B cell (primary cell): Measurements from ENCODE around the gene LYRM9. TPM values are rescaled to one million over a fixed set of nuclear protein-coding genes. Genes with fewer than 3 reads are reported as not detected.

Experiments
- ATAC-seq: fragments of 200-7000 bp; cut with Tn5 transposase; one replicate; pipeline ENCODE4 v1.10.0; 2021; ENCODE audit warnings: low read depth, mild to moderate bottlenecking, moderate number of reproducible peaks, moderate library complexity
- CTCF ChIA-PET: fragments of 350-600 bp; sonication (Branson Sonifier 250); formaldehyde crosslinking; loops from one replicate; lab custom pipeline; 2021; ENCODE audit warnings: antibody characterized with exemption, inconsistent platforms; lab: Charles Lee
- POLR2A ChIA-PET: fragments of 350-600 bp; sonication (Branson Sonifier 250); formaldehyde crosslinking; loops from one replicate; lab custom pipeline; 2021; ENCODE audit warnings: antibody characterized with exemption; lab: Charles Lee
- DNase-seq: peaks from one replicate; pipeline ENCODE4 v3.0.0; 2013
- H2AFZ ChIP-seq: 2 replicates; pipeline ENCODE4 v1.6.1; 2012; ENCODE audit warnings: mild to moderate bottlenecking, low read depth, low read length; ENCODE audit not compliant: insufficient read depth, poor library complexity, severe bottlenecking
- H3K27ac ChIP-seq, 2 donors: 1 replicate in 1 of 2; 2 replicates in 1 of 2; pipeline ENCODE4 v1.5.1; 2012 to 2013; ENCODE audit warnings: low read length in 2 of 2, mild to moderate bottlenecking in 2 of 2, moderate library complexity in 1 of 2
- H3K27me3 ChIP-seq, 4 experiments: fragments of 200-600 bp in 1 of 4; sonication (generic) in 1 of 4; replicated peaks in 1 of 4; 1 replicate in 2 of 4; 2 replicates in 2 of 4; pipeline versions ENCODE4 v1.6.1 to v1.7.0; 2013 to 2016; ENCODE audit warnings: low read length in 3 of 4, mild to moderate bottlenecking in 2 of 4, mixed read lengths in 1 of 4, moderate library complexity in 1 of 4; ENCODE audit not compliant: insufficient read depth in 4 of 4, control insufficient read depth in 3 of 4; ENCODE audit errors: control extremely low read depth in 1 of 4
- H3K36me3 ChIP-seq, 2 experiments: replicated peaks in 1 of 2; 1 replicate in 1 of 2; 2 replicates in 1 of 2; pipeline versions ENCODE4 v1.6.1 to v1.7.1; 2013; ENCODE audit warnings: low read length in 1 of 2; ENCODE audit not compliant: insufficient read depth in 2 of 2, control insufficient read depth in 1 of 2; ENCODE audit errors: control extremely low read depth in 1 of 2, extremely low read depth in 1 of 2
- H3K4me1 ChIP-seq, 2 donors: fragments of 200-600 bp in 1 of 2; sonication (generic) in 1 of 2; 1 replicate in 1 of 2; 2 replicates in 1 of 2; pipeline versions ENCODE4 v1.5.1 to v1.6.1; 2013 to 2017; ENCODE audit warnings: low read length in 2 of 2; ENCODE audit not compliant: control insufficient read depth in 2 of 2, insufficient read depth in 2 of 2
- H3K4me2 ChIP-seq: replicated peaks from 2 replicates; pipeline ENCODE3; 2012; ENCODE audit warnings: mild to moderate bottlenecking, low read depth, low read length; ENCODE audit not compliant: poor library complexity, severe bottlenecking
- H3K4me3 ChIP-seq, 5 experiments: fragments of 200-600 bp in 1 of 5; sonication (generic) in 1 of 5; 1 replicate in 3 of 5; 2 replicates in 2 of 5; pipeline versions ENCODE4 v1.5.1 to v1.7.0; 2011 to 2016; ENCODE audit warnings: low read length in 4 of 5, mild to moderate bottlenecking in 4 of 5, low read depth in 2 of 5, control low read depth in 1 of 5, moderate library complexity in 1 of 5; ENCODE audit not compliant: insufficient read depth in 1 of 5; ENCODE audit errors: control extremely low read depth in 1 of 5, extremely low read depth in 1 of 5
- H3K79me2 ChIP-seq: fragments of 200-600 bp; sonication (generic); one replicate; pipeline ENCODE4 v1.6.0; 2016; ENCODE audit warnings: low read length; ENCODE audit not compliant: control insufficient read depth, insufficient read depth
- H3K9ac ChIP-seq: fragments of 200-600 bp; sonication (generic); 2 replicates; pipeline ENCODE4 v1.6.1; 2017; ENCODE audit warnings: mild to moderate bottlenecking, low read length, moderate library complexity
- H3K9me3 ChIP-seq, 3 donors: one replicate each; pipeline versions ENCODE4 v1.6.1 to v1.7.1; 2013; ENCODE audit warnings: low read length in 2 of 3; ENCODE audit not compliant: control insufficient read depth in 2 of 3, insufficient read depth in 1 of 3; ENCODE audit errors: control extremely low read depth in 1 of 3
- H4K20me1 ChIP-seq: 2 replicates; pipeline ENCODE4 v1.6.0; 2012; ENCODE audit warnings: mild to moderate bottlenecking, low read length; ENCODE audit not compliant: insufficient read depth, control insufficient read depth, poor library complexity, severe bottlenecking
- H3K27ac Mint-ChIP-seq: one replicate; pipeline ENCODE4 v1.8.0; 2021; ENCODE audit warnings: mixed read lengths
- H3K27me3 Mint-ChIP-seq: one replicate; pipeline ENCODE4 v1.8.0; 2021; ENCODE audit warnings: mixed read lengths
- H3K4me1 Mint-ChIP-seq: one replicate; pipeline ENCODE4 v1.8.0; 2021; ENCODE audit warnings: mixed read lengths
- H3K4me3 Mint-ChIP-seq: one replicate; pipeline ENCODE4 v1.8.0; 2021; ENCODE audit warnings: mixed read lengths
- H3K9me3 Mint-ChIP-seq: one replicate; pipeline ENCODE4 v1.8.0; 2022; ENCODE audit warnings: mixed read lengths; ENCODE audit not compliant: insufficient read depth
- CTCF ChIP-seq: fragments of 200-600 bp; IDR thresholded peaks from one replicate; pipeline ENCODE4 v1.8.0; 2022; ENCODE audit warnings: antibody characterized with exemption, mild to moderate bottlenecking
- EZH2 ChIP-seq: IDR thresholded peaks from 2 replicates; pipeline ENCODE4 v1.6.1; 2012; ENCODE audit warnings: borderline replicate concordance, low read depth, mild to moderate bottlenecking, moderate library complexity, low read length; ENCODE audit not compliant: insufficient read depth, poor library complexity, severe bottlenecking
- WGBS: methylation state at CpG from one replicate; pipeline ENCODE4 v1.1.5; 2013; ENCODE audit warnings: missing lambda C conversion rate; ENCODE audit not compliant: insufficient coverage; 5-methylcytosine and 5-hydroxymethylcytosine counted together
- intact Hi-C: fragments of 100-400 bp; cut with micrococcal nuclease; formaldehyde crosslinking; loops from one replicate; pipeline ENCODE4 v1.10.0; 2022
- polyA plus RNA-seq: library from polyadenylated mRNA; depleted of rRNA; stranded (reverse); fragments of >200 nt; gene quantifications from 2 replicates; pipeline ENCODE4 v1.2.3, GENCODE V29; 2012
- total RNA-seq, 2 donors: library from RNA; stranded (reverse); fragments of 120-200 nt in 1 of 2; gene quantifications; 1 replicate in 1 of 2; 2 replicates in 1 of 2; pipeline versions ENCODE4 v1.2.3 to v1.2.4, GENCODE V29; 2013 to 2022

LYRM9 gene
- total and polyA plus RNA-seq, 2 donors (not counting 1 experiment from before 2014, with no cell fraction given) = 12.1 to 14.2 TPM

- WGBS = 100% methylated on average over 2 of the region's 6 CpGs
- CTCF ChIA-PET = interaction anchor here (0.7 to 1.6 kb wide), 3 partner anchors 22 to 102 kb away, joined by 3 to 7 read pairs (median 4); no protein-coding TSS in a partner anchor
- H3K4me1 Mint-ChIP-seq = no peaks in the 10 kb centered on the region
- ATAC-seq (no peak), DNase-seq (no peak)
- Histone ChIP-seq H4K20me1 (no peaks in the 10 kb centered on the region), H3K4me2 (no peak overlapping the region), H3K79me2 (no peaks in the 10 kb centered on the region), H3K4me1 (no peaks in the 10 kb centered on the region), H3K4me3 (no peak overlapping the region), H3K36me3 (no peaks in the 10 kb centered on the region), H2AFZ (no peak overlapping the region), H3K9me3 (no peaks in the 10 kb centered on the region), H3K27me3 (no peaks in the 10 kb centered on the region), H3K9ac (no peak overlapping the region), H3K27ac (no peak overlapping the region)
- no peak overlapping the region for H3K4me3 Mint-ChIP-seq
- peaks cover 9% of the 10 kb centered on the region for H3K27me3 Mint-ChIP-seq
- H3K27ac Mint-ChIP-seq = no peak overlapping the region
- intact Hi-C loops = no loop called here
- no peaks in the 10 kb centered on the region for H3K9me3 Mint-ChIP-seq
- POLR2A ChIA-PET = no interaction called here
- no peak for TF ChIP-seq EZH2
- no peak for TF ChIP-seq CTCF
Measured at GRCh38 chr17:27858621-27859305, 34.4 kb downstream of the LYRM9 start.

GRCh38 chr17:27856676-27857432 is 36.3 kb downstream of the LYRM9 start:
- Mint-ChIP-seq H3K27ac (no peak overlapping the region), H3K4me3 (no peak overlapping the region), H3K27me3 (peaks cover 9% of the 10 kb centered on the region), H3K9me3 (no peaks in the 10 kb centered on the region), H3K4me1 (no peaks in the 10 kb centered on the region)
- TF ChIP-seq CTCF (no peak), EZH2 (no peak)
- H3K27me3 ChIP-seq = no peaks in the 10 kb centered on the region
- no peak overlapping the region for H3K27ac ChIP-seq
- ATAC-seq = no peak
- no peak for DNase-seq
- H3K36me3 ChIP-seq = no peaks in the 10 kb centered on the region
- 82% methylated on average over 4 of the region's 5 CpGs for WGBS
- no peak overlapping the region for H3K9ac ChIP-seq
- H3K4me2 ChIP-seq = no peak overlapping the region
- ChIA-PET CTCF (interaction anchor here (1.3 kb wide), 1 partner anchor 51 kb away, joined by 3 read pairs; no protein-coding TSS in a partner anchor), POLR2A (no interaction called here)
- H3K9me3 ChIP-seq = no peaks in the 10 kb centered on the region
- intact Hi-C loops = no loop called here
- no peaks in the 10 kb centered on the region for H3K79me2 ChIP-seq
- no peak overlapping the region for H3K4me3 ChIP-seq
- H2AFZ ChIP-seq = no peak overlapping the region
- no peaks in the 10 kb centered on the region for H3K4me1 ChIP-seq
- H4K20me1 ChIP-seq = no peaks in the 10 kb centered on the region
